DOHH2 (cell line): ENCODE data around the gene GPR26.

Experiments used
- EZH2phosphoT487 ChIP-seq: fragments of 200-600 bp; sonication (generic); IDR thresholded peaks from 2 replicates; pipeline ENCODE4 v1.6.1; 2017; ENCODE audit warnings: borderline replicate concordance, mild to moderate bottlenecking, antibody characterized with exemption, low read length, moderate library complexity, mixed read lengths
- TF ChIP-seq, protein P1 (sequence below): fragments of 200-600 bp; sonication (generic); IDR thresholded peaks from one replicate; pipeline ENCODE4 v1.5.1; 2014; ENCODE audit warnings: antibody characterized with exemption, mild to moderate bottlenecking, low read depth, low read length; ENCODE audit not compliant: poor library complexity, severe bottlenecking

DNA sequence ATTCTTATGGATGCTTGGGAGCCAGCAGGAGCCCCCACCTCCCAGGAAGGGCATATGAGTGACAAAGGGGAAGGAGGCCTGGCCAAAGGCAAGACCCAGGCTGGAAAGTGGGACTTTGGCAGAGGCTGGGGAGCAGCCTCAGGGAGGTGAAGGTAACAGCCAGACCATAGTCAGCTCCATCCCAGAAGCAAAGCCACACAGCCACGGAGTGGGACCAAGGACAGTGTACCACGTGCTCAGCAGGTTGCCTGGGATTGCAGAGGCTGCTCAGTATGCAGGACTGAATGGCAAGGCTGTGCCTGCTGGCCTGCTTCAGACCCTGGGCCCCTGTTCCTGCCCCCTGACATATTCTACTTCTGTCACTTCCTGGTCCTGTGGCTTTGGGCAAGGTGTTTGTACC lies 17.6 kb upstream of the GPR26 start:
- TF ChIP-seq, protein P1, sequence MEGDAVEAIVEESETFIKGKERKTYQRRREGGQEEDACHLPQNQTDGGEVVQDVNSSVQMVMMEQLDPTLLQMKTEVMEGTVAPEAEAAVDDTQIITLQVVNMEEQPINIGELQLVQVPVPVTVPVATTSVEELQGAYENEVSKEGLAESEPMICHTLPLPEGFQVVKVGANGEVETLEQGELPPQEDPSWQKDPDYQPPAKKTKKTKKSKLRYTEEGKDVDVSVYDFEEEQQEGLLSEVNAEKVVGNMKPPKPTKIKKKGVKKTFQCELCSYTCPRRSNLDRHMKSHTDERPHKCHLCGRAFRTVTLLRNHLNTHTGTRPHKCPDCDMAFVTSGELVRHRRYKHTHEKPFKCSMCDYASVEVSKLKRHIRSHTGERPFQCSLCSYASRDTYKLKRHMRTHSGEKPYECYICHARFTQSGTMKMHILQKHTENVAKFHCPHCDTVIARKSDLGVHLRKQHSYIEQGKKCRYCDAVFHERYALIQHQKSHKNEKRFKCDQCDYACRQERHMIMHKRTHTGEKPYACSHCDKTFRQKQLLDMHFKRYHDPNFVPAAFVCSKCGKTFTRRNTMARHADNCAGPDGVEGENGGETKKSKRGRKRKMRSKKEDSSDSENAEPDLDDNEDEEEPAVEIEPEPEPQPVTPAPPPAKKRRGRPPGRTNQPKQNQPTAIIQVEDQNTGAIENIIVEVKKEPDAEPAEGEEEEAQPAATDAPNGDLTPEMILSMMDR = no peak
- TF ChIP-seq EZH2phosphoT487 = no peak
